Stimulated activated CD4-positive, alpha-beta T cell treated with anti-CD3 and anti-CD28 coated beads, TNF-alpha, amount 100 ng/mL, for 1 hour (primary cell): ENCODE measurements around the gene TDP2.
"Not testable (repeated sequence)": the region's sequence is repeated elsewhere in the genome, so short reads cannot be mapped to it uniquely, and the experiment has no call there.

Experiments
- DNase-seq, 3 donors: peaks; one replicate each; pipeline ENCODE4 v3.0.0-alpha.2; 2020; ENCODE audit warnings: low read depth in 3 of 3, low spot score in 1 of 3

TDP2 gene

DNA sequence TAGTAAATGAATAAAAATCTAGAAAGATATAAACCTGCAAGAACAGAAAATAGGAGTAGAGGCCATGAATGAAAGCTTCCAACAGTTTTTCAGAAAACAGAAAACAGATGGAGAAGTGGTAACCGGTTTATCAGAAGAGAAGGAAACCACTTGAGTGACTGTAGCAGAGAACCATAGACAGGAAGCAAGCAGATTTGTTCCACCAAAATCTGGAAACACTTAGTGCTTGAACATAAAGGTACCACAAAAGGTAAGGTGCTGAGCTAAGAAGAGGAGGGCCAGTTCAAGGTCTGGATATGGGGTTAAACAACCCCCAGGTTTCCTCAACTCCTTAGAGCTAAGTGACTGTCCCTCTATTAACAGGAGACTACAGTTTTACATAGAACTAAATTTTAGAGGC lies 11.5 kb downstream of the TDP2 start:
- no peak for DNase-seq

DNA sequence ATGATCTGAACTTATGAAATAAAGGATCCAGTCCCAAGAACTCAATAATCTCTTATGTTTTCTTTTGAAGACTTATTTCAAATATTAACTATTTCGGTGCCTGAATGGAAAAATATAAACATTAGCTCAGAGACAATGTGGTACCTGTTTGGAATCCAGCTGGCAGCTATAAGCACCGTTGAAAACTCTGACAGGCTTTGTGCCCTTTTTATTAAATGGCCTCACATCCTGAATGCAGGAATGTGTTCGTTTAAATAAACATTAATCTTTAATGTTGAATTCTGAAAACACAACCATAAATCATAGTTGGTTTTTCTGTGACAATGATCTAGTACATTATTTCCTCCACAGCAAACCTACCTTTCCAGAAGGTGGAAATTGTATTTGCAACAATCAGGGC lies 16.3 kb downstream of the TDP2 start:
- DNase-seq = no peak

DNA sequence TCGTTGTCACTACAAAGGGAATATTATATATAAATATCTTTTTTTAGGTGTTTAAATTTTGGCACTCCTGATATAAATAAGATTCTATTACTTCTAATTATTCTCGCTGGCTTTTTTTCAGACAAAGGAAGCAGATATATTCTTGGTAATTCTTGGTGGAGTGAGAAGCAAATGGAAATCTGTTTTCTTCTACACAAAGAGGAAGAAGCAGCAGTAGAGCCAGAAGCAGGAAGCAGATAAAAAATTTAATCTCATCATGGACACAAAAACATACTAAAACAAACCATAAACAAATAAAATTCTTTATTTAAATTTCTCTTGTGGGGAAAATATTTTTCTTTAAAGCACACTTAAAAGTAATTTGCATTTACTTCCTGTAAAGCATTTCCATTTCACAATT lies 17.0 kb downstream of the TDP2 start:
- DNase-seq = no peak

DNA sequence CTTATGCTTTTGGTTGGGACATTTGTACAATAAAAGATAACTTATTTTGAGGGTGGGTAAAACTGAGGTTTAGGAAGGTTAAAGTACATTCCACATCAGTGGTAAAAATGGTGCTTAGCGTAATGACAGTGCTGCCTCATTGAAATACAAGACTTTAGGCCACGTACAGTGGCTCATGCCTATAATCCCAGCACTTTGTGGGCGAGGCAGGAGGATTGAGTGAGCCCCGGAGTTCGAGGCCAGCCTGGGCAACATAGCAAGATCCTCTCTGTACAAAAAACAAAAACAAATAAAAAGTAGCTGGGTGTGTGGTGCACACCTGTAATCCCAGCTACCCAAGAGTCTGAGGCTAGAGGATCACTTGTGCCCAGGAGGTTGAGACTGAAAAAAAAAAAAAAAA lies 18.4 kb downstream of the TDP2 start:
- no peak for DNase-seq

DNA sequence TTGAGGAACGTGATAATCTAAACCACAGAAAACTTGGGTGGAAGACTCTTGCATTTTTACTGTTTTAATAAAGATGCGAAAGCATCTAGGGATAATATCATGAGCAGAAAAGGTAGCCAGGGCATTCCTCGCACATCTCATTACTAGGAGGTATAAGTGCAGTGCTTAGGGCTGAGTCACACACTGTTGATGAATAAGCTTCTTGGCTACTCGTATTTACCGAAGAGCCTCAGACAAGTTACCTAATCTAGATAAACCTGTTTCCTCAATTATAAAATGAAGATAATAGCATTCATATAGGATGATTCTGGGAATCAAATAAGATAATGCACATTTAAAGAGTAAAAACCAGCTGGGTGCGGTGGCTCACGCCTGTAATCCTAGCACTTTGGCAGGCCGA lies 19.9 kb downstream of the TDP2 start:
- DNase-seq = no peak

DNA sequence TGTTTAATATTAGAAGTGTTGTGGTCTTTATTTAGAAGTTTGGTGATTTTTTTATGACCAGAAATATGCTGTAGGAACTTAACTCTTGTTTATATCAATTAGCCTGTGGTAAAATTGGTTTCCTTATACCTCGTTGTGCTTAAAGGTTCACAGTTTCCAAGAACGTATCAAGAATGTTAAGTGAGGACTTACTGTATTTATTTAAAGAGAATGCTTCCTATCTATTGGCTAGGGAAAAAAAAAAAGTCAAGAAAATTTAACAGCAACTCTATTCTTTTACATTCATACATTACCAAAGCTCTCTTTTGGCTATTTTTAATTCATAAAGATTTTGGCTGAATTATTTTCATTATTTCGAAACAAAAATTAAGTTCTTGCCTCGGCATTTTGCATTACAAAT lies 22.3 kb downstream of the TDP2 start:
- no peak for DNase-seq

DNA sequence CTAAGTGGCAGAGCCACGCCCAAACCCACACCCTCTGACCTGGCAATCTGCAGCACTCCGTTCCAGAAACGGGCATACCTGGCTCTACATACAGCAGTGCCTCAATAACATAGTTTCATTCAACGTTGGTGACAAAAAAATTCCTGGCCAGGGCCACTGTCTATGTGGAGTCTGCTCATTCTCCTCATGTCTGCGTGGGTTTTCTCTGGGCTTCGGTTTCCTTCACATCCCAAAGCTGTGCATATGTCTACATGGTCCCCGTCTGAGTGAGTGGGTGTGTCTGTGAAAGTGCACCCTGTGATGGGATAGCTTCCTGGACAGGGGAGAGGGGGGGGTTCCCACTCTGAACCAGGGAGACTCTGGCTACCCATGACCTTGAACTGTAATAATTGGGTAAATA lies 22.8 kb downstream of the TDP2 start:
- no peak for DNase-seq

DNA sequence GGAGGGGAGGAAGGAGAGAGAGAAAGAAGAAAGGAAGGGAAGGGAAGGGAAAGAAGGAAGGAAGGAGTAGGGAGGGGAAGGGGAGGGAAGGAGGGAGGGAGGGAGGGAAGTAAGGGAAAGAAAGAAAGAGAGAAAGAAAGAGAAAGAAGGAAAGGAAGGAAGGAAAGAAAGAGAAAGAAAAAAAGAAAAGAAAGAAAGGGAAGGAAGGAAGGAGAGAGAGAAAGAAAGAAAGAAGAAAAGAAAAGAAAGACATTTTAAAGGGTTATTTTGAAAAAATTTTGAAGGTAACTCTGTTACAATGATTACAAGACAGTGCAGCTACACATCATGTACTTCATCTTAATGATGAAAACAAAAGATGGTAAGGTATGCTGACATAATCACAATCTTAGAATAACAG lies 24.6 kb downstream of the TDP2 start:
- DNase-seq = no peak

DNA sequence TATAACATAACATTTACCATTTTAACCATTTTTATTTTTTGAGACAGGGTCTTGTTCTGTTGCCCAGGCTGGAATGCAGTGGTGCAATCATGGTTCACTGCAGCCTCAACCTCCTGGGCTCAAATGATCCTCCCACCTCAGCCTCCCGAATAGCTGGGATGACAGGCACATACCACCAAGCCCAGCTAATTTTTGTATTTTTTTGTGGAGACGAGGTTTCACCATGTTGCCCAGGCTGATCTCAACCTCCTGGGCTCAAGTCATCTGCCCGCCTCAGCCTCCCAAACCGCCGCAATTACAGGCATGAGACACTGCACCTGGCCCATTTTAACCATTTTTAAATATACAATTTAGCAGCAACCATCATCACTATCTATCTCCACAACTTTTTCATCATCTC lies 26.1 kb downstream of the TDP2 start:
- DNase-seq = not testable (repeated sequence)

DNA sequence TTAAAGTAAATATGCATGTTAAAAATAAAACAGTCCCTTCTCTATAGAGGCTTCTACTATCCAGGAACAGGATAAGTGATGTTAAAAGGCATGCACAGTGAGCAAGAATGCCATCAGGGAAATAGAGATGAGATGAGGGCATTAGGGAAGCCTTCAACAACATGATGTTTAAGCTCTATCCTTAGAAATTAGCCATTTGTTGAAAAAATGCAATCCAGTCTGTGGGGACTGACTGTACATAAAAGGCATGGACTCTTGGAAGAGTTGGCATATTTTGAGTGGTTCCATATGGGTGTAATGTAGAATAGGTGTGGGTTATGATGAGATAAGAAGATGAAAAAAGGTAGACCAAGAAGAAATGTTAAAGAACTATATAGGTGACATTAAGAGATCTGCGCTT lies 26.5 kb downstream of the TDP2 start:
- DNase-seq = no peak

DNA sequence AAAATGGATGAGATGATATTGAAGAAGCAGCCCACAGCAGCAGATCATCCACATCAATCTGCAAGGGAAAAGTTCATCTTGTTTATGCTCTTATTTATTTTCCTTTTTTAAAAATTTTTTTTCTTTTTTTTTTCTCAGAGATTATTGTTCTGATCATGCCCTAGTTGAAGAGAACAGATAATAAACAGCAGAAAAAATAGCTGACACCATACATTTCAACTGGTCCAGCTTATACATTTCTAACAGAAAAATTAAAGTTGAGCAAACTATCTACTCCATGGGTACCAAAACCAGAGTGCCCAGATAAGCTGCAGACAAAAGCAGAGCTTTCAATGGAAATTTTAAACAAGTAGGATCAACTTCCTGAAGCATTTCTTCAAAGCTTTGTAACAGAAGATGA lies 30.0 kb downstream of the TDP2 start:
- no peak for DNase-seq

DNA sequence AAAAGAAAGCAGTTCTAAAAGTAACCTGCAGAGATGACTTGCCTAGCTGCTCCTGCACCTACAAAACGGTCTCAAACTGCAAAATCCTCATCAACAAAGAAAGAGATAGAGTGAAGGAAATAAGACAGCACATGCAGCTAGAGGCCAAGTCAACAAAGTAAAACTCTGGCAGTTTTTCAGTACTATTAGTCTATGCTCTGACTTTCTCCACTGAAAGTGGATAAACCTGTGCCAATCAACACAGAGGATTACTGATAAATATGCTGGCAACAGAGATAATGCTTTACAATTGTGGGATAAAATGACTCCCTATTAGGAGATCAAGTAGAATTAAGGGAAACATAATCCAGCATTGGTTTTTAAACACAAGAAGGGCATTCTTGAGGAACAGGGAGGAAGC lies 34.1 kb downstream of the TDP2 start:
- DNase-seq = no peak

DNA sequence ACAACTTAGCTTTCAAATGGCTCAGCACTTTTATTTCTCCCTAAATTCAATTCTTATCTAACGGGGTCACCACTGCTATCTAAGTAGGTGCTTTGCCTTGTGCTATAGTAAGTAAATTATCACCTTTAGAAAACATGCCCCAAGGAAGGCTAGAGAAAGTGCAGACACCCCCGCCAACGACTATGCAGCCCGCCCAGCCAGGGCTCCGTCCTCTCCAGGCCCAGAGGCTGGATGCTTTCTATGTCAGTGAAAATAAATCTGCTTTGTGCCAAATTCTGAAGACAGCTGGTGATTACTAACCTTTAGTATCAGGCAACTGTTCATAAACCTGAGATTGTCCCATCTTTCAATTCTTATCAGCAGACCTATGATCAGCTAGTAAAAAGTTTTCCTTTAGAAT lies 35.0 kb downstream of the TDP2 start:
- DNase-seq = no peak

DNA sequence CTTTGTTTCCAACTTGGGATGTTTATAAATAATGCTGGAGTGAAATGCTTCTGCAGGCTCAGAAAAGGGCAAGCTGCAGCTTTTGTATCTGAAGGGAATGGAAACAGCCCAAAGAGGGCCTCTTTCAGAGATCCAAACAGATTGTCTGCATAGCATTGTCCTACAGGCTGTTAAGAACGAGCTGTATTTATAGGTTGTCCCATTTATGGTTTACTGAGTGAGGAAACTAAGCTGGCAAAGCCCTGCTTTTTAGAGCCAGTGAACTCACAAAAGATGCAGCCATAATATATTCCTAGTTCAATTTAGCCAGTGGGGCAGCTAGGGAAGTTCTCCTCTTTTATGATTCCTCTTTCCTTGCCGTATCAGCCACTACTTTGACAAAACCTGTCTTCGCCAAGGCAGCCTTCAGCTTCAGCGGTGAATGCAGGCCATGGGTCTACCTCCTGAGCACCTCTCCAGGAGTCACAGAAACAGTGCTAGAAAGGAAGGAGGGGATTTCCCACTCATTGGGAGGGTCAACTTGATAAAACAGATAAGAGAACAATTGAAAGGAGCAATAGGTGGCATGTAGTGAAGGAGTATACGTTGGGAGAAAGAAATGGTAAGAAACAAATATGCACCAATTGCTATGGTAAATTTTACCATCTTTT lies 35.7 kb downstream of the TDP2 start:
- no peak for DNase-seq

DNA sequence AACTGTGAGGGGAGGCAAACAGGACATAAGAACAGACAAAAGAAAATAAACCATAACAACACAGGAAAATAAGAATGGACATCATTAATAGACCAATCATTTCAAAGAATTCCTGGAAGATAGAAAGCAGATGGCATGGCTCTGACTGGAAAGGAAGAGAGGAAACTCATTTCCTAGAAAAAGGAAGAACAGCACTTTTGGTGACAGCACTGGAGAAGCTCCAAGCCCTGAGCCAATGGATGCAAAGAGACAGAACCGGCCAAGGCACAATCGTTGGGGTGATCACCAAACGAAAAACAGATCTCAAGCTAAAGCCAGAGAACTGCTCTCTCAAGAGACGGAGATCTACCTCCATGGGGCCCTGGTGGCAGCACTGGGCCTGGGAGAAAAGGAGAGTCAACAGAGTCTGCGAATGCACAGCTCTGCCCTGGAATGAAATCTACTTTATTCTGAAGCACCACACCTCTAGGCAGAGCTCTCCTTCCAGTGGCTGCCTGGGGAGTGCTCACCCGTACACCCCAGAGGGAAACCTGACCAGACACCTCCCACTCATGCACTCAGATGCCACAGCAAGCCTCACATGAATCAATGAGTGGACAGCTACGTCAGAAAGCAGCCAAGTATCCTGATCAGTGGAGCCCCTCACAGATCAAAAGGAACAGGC lies 44.9 kb downstream of the TDP2 start:
- DNase-seq = no peak

DNA sequence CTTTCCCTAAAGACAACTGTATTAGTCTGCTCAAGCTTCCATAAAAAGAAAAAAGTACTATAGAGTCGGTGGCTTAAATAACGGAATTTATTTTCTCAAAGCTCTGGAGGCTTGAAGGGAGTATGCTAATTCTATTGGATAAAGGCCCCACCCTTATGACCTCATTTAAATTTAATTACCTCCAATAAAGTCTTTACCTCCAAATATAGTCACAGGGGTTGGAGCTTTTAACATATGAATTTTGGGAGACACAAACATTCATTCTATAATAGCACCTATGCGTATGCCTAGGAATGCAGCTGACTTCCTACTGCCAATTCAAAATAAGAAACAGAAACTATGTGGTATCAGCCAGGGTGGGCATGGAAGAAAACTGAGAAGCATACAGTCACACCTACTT lies 46.1 kb downstream of the TDP2 start:
- DNase-seq = no peak

DNA sequence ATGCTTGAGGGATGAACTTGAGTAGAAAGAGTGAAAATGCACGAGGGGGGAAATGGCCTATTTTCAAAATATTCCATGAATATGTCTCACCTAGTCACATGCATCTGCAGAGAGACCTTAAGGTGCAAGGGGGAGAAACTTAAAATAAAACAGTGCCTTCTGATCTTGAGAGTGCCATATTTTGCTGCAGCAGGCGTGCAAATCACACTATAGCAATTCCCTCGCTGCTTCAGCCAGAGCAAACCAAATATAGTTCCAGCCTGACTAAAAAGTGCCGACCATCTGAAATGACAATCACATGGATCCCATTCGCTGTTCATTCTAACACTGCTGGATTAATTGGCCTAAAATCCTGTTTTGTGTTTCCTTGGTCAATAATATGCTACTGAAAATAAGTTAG lies 47.0 kb downstream of the TDP2 start:
- DNase-seq = no peak

DNA sequence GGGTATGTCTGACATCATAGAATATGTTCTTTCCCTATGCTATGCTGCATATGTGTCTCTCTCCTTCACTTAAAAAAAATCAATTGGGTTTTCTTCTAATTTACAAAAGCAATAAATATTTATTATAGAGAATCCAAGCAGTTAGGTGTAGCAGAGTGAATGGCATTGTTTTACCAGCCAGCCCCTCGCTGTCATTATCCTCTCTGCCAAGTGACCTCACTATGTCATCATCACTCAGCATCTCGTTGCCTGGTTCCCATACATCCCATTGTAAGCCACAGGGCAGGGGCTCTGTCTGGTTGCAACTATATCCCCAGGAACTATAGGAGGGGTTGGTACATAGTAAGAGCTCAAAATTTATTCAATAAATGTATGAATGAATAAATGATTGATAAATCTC lies 52.1 kb downstream of the TDP2 start:
- no peak for DNase-seq

DNA sequence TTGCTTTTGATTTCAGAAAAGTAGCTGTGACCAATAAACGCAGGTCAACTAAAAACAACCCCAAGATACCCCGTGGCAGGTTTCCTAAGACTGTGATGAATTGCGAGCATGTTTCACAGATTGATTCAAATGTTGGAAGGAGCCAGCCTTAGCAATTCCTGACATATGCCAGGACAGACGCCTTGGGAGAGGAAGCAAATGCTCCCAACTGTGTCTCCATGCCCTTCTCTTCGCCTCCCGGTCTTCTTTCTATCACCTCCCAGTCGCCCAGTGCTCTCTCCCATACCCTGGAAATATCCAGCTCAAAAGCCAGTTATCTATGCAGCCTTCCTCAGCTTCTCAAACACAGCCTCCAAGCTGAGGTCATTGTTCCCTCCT lies 52.7 kb downstream of the TDP2 start:
- no peak for DNase-seq

DNA sequence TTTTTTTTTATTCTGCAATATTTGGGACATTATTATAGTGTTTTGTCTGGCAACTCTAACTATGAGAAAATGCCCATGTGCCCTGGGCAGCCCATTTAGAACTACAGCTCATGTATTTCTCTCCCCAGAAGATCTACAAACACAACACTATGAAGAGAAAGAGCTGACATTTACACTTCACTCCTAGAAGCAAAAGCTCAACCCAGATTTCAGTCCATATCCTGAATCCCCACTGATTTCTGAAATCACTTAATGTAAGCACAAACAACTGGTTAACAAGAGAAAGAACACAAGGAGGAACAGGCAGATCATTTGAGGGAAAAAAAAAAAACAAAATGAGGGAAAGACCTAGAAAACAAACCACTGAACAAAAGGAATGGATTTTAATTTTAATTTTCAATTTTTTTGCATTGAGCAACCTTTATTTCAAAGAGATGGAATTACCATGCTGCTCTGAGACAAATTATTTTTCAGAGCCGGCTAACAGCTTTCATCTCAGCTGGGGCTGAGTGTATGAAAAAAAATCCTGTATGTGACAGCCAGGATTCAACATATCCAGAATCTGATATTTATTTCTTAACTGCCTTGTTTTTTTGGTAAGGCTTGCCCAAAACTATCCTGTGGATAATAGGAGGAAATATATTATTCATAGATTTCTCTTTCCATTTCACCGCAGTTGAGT lies 53.2 kb downstream of the TDP2 start:
- no peak for DNase-seq

DNA sequence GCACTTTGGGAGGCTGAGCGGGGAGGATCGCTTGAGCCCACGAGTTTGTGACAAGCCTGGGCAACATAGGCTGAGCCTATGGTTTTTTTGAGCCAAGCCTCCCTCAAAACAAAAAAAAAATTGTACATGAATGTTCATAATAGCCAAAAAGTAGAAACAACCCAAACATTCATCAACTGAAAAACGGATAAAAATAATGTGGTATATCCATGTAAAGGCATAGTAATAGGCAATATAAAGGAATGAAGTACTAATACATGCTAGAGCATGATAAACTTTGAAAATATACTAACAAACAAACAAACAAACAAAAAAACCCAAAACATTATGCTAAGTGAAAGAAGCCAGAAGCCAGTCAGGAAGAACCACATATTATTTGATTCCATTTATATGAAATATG lies 56.0 kb downstream of the TDP2 start:
- no peak for DNase-seq

DNA sequence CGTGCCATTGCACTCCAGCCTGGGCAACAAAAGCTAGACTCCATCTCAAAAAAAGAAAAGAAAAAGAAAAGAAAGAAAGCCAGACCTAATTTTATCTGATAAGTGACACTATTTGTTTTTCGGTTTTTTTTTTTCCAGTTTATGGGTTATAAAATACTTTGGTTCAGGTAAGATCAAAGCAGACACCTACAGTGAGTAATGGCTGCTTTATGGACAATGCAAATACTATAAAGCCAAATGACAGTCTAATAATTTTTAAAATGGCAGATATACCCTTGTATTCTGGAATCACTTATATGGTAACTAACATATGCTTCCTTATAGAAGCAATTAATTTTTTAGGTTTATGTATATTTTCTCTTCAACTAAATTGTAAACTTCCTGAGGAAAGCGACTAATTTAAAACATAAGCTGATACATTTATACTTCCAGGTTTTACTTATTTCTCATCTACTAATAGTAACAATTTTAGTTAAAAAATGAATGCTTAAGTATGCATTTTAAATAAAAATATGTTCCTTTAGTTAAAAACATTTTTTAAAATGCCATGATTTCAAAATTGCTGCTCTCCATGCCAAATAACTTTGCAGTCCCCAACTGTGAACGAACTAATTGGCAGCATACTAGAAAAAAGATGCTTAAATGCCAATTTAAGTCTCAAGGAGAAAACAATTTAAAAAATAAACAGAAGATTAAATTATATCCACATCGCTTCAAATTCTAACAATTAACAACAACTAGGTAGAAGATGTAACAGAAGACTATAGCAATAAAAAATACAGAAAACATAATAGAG lies 59.2 kb downstream of the TDP2 start:
- no peak for DNase-seq
